Measurements from ENCODE around the gene SERPINE2. TPM values are rescaled to one million over a fixed set of nuclear protein-coding genes. Genes with fewer than 3 reads are reported as not detected.

Gene SERPINE2
- total and polyA plus RNA-seq, 8 donors, result 21.7 to 107 (median 81.8) TPM

DNA sequence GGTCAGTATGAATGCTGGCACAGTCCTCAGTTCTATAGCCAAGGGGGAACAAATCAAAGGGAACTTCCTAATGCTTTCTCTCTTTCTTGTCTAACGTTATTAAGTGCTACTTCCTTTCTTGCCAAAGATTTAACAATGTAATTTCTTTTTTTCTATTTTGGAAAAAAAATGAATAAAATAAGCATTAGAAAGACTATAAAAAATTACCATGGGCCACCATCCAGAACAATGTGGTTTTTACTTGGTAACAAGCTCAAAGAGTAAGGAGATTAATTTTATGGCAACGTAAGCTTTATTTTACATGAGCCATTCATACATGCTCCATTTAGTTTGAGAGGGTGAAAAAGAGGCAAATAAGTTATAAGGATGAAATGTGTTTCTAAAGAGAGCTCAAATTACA is 40.1 kb downstream of the SERPINE2 start:
- H3K27ac ChIP-seq, result no peak overlapping the region
- H3K9me3 ChIP-seq, result no peaks in the 10 kb centered on the region
- TF ChIP-seq, protein P1, sequence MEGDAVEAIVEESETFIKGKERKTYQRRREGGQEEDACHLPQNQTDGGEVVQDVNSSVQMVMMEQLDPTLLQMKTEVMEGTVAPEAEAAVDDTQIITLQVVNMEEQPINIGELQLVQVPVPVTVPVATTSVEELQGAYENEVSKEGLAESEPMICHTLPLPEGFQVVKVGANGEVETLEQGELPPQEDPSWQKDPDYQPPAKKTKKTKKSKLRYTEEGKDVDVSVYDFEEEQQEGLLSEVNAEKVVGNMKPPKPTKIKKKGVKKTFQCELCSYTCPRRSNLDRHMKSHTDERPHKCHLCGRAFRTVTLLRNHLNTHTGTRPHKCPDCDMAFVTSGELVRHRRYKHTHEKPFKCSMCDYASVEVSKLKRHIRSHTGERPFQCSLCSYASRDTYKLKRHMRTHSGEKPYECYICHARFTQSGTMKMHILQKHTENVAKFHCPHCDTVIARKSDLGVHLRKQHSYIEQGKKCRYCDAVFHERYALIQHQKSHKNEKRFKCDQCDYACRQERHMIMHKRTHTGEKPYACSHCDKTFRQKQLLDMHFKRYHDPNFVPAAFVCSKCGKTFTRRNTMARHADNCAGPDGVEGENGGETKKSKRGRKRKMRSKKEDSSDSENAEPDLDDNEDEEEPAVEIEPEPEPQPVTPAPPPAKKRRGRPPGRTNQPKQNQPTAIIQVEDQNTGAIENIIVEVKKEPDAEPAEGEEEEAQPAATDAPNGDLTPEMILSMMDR (IDR thresholded peaks at IDR 0.05), result no peak
- no peaks in the 10 kb centered on the region for H3K27me3 ChIP-seq
- no peaks in the 10 kb centered on the region for H3K4me1 ChIP-seq
- H3K36me3 ChIP-seq, result no peaks in the 10 kb centered on the region
- peak; percentile 58 for ATAC-seq
- peak in 2 of 4 donors; percentile 37 to 51 for DNase-seq
- no peak overlapping the region for H3K4me3 ChIP-seq
- intact Hi-C loops (cut with DNase I), result no loop called here

- H3K36me3 ChIP-seq, result no peaks in the 10 kb centered on the region
- intact Hi-C loops (cut with DNase I), result no loop called here
- H3K27ac ChIP-seq, result no peak overlapping the region
- no peaks in the 10 kb centered on the region for H3K4me1 ChIP-seq
- H3K27me3 ChIP-seq, result no peaks in the 10 kb centered on the region
- ATAC-seq (no peak), DNase-seq (no peak)
- H3K4me3 ChIP-seq, result no peak overlapping the region
- no peaks in the 10 kb centered on the region for H3K9me3 ChIP-seq
- TF ChIP-seq, protein P1 (IDR thresholded peaks at IDR 0.05), result no peak
Observed at GRCh38 chr2:223997938-223998337, 41.1 kb downstream of the SERPINE2 start.

GRCh38 chr2:223996391-223996790 is 42.7 kb downstream of the SERPINE2 start:
- H3K4me3 ChIP-seq, result no peak overlapping the region
- no peaks in the 10 kb centered on the region for H3K27me3 ChIP-seq
- H3K27ac ChIP-seq, result no peak overlapping the region
- H3K4me1 ChIP-seq, result no peaks in the 10 kb centered on the region
- TF ChIP-seq, protein P1 (IDR thresholded peaks at IDR 0.05), result no peak
- DNase-seq (no peak), ATAC-seq (no peak)
- no peaks in the 10 kb centered on the region for H3K36me3 ChIP-seq
- H3K9me3 ChIP-seq, result no peaks in the 10 kb centered on the region
- intact Hi-C loops (cut with DNase I), result no loop called here

- TF ChIP-seq, protein P1 (IDR thresholded peaks at IDR 0.05), result no peak
- Histone ChIP-seq H3K4me1 (no peaks in the 10 kb centered on the region), H3K27me3 (no peaks in the 10 kb centered on the region), H3K9me3 (no peaks in the 10 kb centered on the region), H3K27ac (no peak overlapping the region), H3K36me3 (no peaks in the 10 kb centered on the region), H3K4me3 (no peak overlapping the region)
- DNase-seq (no peak), ATAC-seq (no peak)
- intact Hi-C loops (cut with DNase I), result no loop called here
Observed at GRCh38 chr2:223995569-223995968, 43.5 kb downstream of the SERPINE2 start.

GRCh38 chr2:223994562-223995162 is 44.4 kb downstream of the SERPINE2 start:
- Histone ChIP-seq H3K27ac (no peak overlapping the region), H3K36me3 (no peaks in the 10 kb centered on the region), H3K4me3 (no peak overlapping the region), H3K9me3 (no peaks in the 10 kb centered on the region), H3K4me1 (no peaks in the 10 kb centered on the region), H3K27me3 (no peaks in the 10 kb centered on the region)
- intact Hi-C loops (cut with DNase I), result loop anchor here in 1 of 2 donors (5.0 kb wide), 1 partner anchor 288 kb away; no protein-coding TSS in a partner anchor
- TF ChIP-seq, protein P1 (IDR thresholded peaks at IDR 0.05), result no peak
- DNase-seq (no peak), ATAC-seq (no peak)
